ENCODE data around the gene PAM.
"Not testable (repeated sequence)": the region's sequence is repeated elsewhere in the genome, so short reads cannot be mapped to it uniquely, and the experiment has no call there.

PAM gene

DNA sequence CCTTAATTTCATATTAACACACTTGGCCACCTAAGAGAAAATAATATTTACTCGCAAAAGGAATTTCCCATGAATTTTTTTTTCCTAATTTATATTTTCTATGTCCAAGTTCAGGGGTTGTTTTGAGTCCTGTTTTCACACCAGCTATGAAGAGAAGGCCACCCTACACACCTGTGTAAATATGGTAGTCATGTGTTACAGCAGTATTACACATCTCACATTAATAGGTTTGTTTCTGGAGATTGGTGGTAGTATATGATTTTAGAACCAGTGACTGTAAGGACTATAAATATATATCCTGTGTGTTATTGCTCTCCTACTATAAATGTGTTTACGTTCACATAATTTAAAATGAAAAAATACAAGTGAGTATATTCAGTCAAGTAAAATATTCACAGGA, 147.5 kb downstream of the PAM start:
- no peaks in the 10 kb centered on the region for H3K79me2 ChIP-seq (ENCODE audit: insufficient read depth, low read length)
- no peak overlapping the region for H3K4me2 ChIP-seq (ENCODE audit: low read depth, low read length, poor library complexity, severe bottlenecking)
- H4K20me1 ChIP-seq (ENCODE audit: low read depth, low read length): no peaks in the 10 kb centered on the region
- H3K9me3 ChIP-seq (ENCODE audit: insufficient read depth, low read length): no peaks in the 10 kb centered on the region
- no peak overlapping the region for H3K27ac ChIP-seq (ENCODE audit: low read depth, low read length)
- H3K9ac ChIP-seq (ENCODE audit: low read length): no peak overlapping the region
- no peak for TF ChIP-seq EZH2phosphoT487 (conservative IDR thresholded peaks at IDR 0.05; ENCODE audit: low read length)
- TF ChIP-seq, protein P1, sequence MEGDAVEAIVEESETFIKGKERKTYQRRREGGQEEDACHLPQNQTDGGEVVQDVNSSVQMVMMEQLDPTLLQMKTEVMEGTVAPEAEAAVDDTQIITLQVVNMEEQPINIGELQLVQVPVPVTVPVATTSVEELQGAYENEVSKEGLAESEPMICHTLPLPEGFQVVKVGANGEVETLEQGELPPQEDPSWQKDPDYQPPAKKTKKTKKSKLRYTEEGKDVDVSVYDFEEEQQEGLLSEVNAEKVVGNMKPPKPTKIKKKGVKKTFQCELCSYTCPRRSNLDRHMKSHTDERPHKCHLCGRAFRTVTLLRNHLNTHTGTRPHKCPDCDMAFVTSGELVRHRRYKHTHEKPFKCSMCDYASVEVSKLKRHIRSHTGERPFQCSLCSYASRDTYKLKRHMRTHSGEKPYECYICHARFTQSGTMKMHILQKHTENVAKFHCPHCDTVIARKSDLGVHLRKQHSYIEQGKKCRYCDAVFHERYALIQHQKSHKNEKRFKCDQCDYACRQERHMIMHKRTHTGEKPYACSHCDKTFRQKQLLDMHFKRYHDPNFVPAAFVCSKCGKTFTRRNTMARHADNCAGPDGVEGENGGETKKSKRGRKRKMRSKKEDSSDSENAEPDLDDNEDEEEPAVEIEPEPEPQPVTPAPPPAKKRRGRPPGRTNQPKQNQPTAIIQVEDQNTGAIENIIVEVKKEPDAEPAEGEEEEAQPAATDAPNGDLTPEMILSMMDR (IDR thresholded peaks at IDR 0.05; ENCODE audit: insufficient read depth, low read length, poor library complexity, severe bottlenecking): no peak
- H3K36me3 ChIP-seq (ENCODE audit: low read length): no peaks in the 10 kb centered on the region
- no peak overlapping the region for H2AFZ ChIP-seq (ENCODE audit: low read depth, low read length, severe bottlenecking)
- H3F3A ChIP-seq (ENCODE audit: insufficient read depth): no peaks in the 10 kb centered on the region
- no peak overlapping the region for H3K4me3 ChIP-seq (ENCODE audit: insufficient read depth, low read length, poor library complexity, severe bottlenecking)
- no peaks in the 10 kb centered on the region for H3K27me3 ChIP-seq (ENCODE audit: low read length)
- H3K9me2 ChIP-seq (replicated peaks; ENCODE audit: insufficient read depth, low read length): no peaks in the 10 kb centered on the region

DNA sequence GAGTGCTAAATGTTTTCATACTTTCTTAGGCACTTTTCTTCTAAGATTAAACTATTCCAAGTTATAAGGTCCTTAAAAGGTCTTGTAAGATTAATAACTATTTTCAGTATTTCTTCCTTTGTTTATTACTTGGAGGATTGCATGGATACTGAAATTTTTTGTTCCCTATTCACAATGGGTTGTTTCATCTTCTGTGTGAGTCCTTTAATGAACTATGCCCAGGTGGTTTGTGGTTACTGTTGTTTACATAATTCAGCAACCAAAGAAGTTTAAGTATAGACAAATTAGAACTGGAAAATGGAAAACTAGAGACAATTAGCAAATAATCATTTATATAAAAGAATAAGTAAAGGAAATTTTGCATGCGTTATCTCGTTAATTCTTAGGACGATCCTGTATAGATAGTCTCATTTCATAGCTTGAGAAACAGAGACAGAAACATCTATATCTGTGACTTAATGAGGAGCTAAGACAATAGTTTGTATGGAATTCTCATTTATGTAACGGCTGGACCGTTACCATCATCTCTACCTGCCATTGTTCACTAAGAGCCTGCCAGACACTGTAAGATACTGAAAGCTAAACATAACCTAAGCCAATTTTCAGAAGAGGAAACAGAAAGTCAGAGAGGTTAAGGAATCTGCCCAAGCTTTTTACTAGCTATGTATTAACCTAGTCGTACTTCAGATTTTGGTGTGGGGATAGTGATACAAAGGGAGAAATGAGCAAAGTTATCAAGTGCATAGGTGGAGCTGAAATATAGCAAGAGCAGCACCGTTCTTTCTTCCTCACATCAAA, 148.2 kb downstream of the PAM start:
- no peaks in the 10 kb centered on the region for H3K79me2 ChIP-seq (ENCODE audit: insufficient read depth, low read length)

DNA sequence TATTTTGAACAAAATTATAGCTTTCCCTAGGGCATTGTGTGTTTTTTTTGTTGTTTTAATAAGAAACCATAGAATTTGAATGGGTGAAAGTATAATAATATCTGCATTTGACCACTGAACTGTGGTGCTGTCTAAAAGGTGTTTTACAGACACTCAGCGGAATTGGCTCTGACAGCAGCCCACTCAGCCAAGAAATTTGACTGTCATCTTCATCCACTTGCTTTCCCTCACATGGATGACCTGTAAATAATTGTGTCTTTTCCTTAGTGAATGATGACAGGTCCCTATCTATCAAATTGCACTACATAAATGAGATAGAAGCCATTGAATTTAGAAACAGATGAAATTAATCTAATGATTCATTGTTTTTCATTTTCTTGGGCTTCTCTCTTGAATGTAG, 150.0 kb downstream of the PAM start:
- Histone ChIP-seq H3K9me3 (ENCODE audit: insufficient read depth, low read length) (no peaks in the 10 kb centered on the region), H3K79me2 (ENCODE audit: insufficient read depth, low read length) (no peaks in the 10 kb centered on the region)

More for the DNA sequence above, 148.2 kb downstream of the PAM start:
- no peaks in the 10 kb centered on the region for H3K36me3 ChIP-seq (ENCODE audit: low read length)
- TF ChIP-seq EZH2phosphoT487 (conservative IDR thresholded peaks at IDR 0.05; ENCODE audit: low read length): no peak
- TF ChIP-seq, protein P1 (IDR thresholded peaks at IDR 0.05; ENCODE audit: insufficient read depth, low read length, poor library complexity, severe bottlenecking): no peak
- H2AFZ ChIP-seq (ENCODE audit: low read depth, low read length, severe bottlenecking): no peak overlapping the region
- H3F3A ChIP-seq (ENCODE audit: insufficient read depth): no peaks in the 10 kb centered on the region
- H3K9ac ChIP-seq (ENCODE audit: low read length): no peak overlapping the region
- no peaks in the 10 kb centered on the region for H3K9me2 ChIP-seq (replicated peaks; ENCODE audit: insufficient read depth, low read length)
- H3K27ac ChIP-seq (ENCODE audit: low read depth, low read length): no peak overlapping the region
- no peaks in the 10 kb centered on the region for H3K9me3 ChIP-seq (ENCODE audit: insufficient read depth, low read length)
- H3K4me2 ChIP-seq (ENCODE audit: low read depth, low read length, poor library complexity, severe bottlenecking): no peak overlapping the region
- no peaks in the 10 kb centered on the region for H4K20me1 ChIP-seq (ENCODE audit: low read depth, low read length)
- H3K4me3 ChIP-seq (ENCODE audit: insufficient read depth, low read length, poor library complexity, severe bottlenecking): no peak overlapping the region
- no peaks in the 10 kb centered on the region for H3K27me3 ChIP-seq (ENCODE audit: low read length)

DNA sequence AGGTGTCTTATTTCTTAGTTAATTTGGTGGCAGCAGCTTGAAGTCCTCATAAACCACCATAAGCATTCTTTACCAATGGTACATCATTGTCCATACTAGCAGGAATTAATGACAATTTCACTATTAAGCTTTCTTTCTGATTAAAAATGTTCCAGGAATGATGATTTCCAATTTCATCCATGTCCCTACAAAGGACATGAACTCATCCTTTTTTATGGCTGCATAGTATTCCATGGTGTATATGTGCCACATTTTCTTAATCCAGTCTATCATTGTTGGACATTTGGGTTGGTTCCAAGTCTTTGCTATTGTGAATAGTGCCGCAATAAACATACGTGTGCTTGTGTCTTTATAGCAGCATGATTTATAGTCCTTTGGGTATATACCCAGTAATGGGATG, 152.0 kb downstream of the PAM start:
- not testable (repeated sequence) for H3K9me2 ChIP-seq (replicated peaks; ENCODE audit: insufficient read depth, low read length); H3K79me2 ChIP-seq (ENCODE audit: insufficient read depth, low read length)

More for the DNA sequence above, 150.0 kb downstream of the PAM start:
- Histone ChIP-seq H3K9ac (ENCODE audit: low read length) (no peak overlapping the region), H3K9me2 (replicated peaks; ENCODE audit: insufficient read depth, low read length) (no peaks in the 10 kb centered on the region), H3K36me3 (ENCODE audit: low read length) (no peaks in the 10 kb centered on the region), H3K4me3 (ENCODE audit: insufficient read depth, low read length, poor library complexity, severe bottlenecking) (no peak overlapping the region), H3K27ac (ENCODE audit: low read depth, low read length) (no peak overlapping the region), H3K4me2 (ENCODE audit: low read depth, low read length, poor library complexity, severe bottlenecking) (no peak overlapping the region), H3F3A (ENCODE audit: insufficient read depth) (no peaks in the 10 kb centered on the region), H2AFZ (ENCODE audit: low read depth, low read length, severe bottlenecking) (no peak overlapping the region), H3K27me3 (ENCODE audit: low read length) (no peaks in the 10 kb centered on the region), H4K20me1 (ENCODE audit: low read depth, low read length) (no peaks in the 10 kb centered on the region)
- TF ChIP-seq EZH2phosphoT487 (conservative IDR thresholded peaks at IDR 0.05; ENCODE audit: low read length): no peak
- TF ChIP-seq, protein P1 (IDR thresholded peaks at IDR 0.05; ENCODE audit: insufficient read depth, low read length, poor library complexity, severe bottlenecking): no peak

More for the DNA sequence above, 152.0 kb downstream of the PAM start:
- not testable (repeated sequence) for H3K9ac ChIP-seq (ENCODE audit: low read length); H3K9me3 ChIP-seq (ENCODE audit: insufficient read depth, low read length); H3K4me2 ChIP-seq (ENCODE audit: low read depth, low read length, poor library complexity, severe bottlenecking); H2AFZ ChIP-seq (ENCODE audit: low read depth, low read length, severe bottlenecking); H3F3A ChIP-seq (ENCODE audit: insufficient read depth); H4K20me1 ChIP-seq (ENCODE audit: low read depth, low read length); H3K27me3 ChIP-seq (ENCODE audit: low read length); H3K36me3 ChIP-seq (ENCODE audit: low read length); H3K4me3 ChIP-seq (ENCODE audit: insufficient read depth, low read length, poor library complexity, severe bottlenecking); H3K27ac ChIP-seq (ENCODE audit: low read depth, low read length)
